GM23338 (cell line): Measurements from ENCODE around the gene MCM9. TPM values are rescaled to one million over a fixed set of nuclear protein-coding genes. Genes with fewer than 3 reads are reported as not detected.

Experiments
- ATAC-seq: fragments of 200-7000 bp; cut with Tn5 transposase; 3 replicates; pipeline ENCODE4 v1.9.1; 2020
- DNase-seq: peaks from one replicate; pipeline ENCODE4 v3.0.0-alpha.2; 2015; ENCODE audit warnings: low spot score
- H2AFZ ChIP-seq: fragments of 200-600 bp; sonication (generic); 2 replicates; pipeline ENCODE4 v1.8.0; 2016; ENCODE audit warnings: antibody characterized with exemption, mild to moderate bottlenecking, moderate library complexity
- H3F3A ChIP-seq: fragments of 200-600 bp; sonication (generic); replicated peaks from 2 replicates; pipeline ENCODE4 v1.8.0; 2017; ENCODE audit warnings: antibody characterized with exemption, mixed run types, low read depth
- H3K27ac ChIP-seq: fragments of 200-600 bp; sonication (generic); 2 replicates; pipeline ENCODE4 v1.6.1; 2016; ENCODE audit warnings: low read depth
- H3K27me3 ChIP-seq: fragments of 200-600 bp; sonication (generic); 2 replicates; pipeline ENCODE4 v1.8.0; 2016; ENCODE audit warnings: mild to moderate bottlenecking, mixed run types, moderate library complexity; ENCODE audit not compliant: insufficient read depth
- H3K36me3 ChIP-seq: fragments of 200-600 bp; sonication (generic); 2 replicates; pipeline ENCODE4 v1.8.0; 2016; ENCODE audit warnings: mild to moderate bottlenecking; ENCODE audit not compliant: insufficient read depth
- H3K4me1 ChIP-seq: fragments of 200-600 bp; sonication (generic); 2 replicates; pipeline ENCODE4 v1.8.0; 2016; ENCODE audit warnings: mild to moderate bottlenecking, moderate library complexity; ENCODE audit not compliant: insufficient read depth
- H3K4me2 ChIP-seq: fragments of 200-600 bp; sonication (generic); 2 replicates; pipeline ENCODE4 v1.7.1; 2017; ENCODE audit warnings: mixed run types
- H3K4me3 ChIP-seq: fragments of 200-600 bp; sonication (generic); 2 replicates; pipeline ENCODE4 v1.6.1; 2016; ENCODE audit warnings: mixed run types
- H3K79me2 ChIP-seq: fragments of 200-600 bp; sonication (generic); replicated peaks from 2 replicates; pipeline ENCODE4 v1.8.0; 2017; ENCODE audit warnings: mild to moderate bottlenecking; ENCODE audit not compliant: insufficient read depth
- H3K9me2 ChIP-seq: fragments of 200-600 bp; sonication (generic); 2 replicates; pipeline ENCODE4 v1.8.0; 2017; ENCODE audit not compliant: insufficient read depth
- H4K20me1 ChIP-seq: fragments of 200-600 bp; sonication (generic); replicated peaks from 2 replicates; pipeline ENCODE4 v1.8.0; 2017; ENCODE audit warnings: mild to moderate bottlenecking; ENCODE audit not compliant: insufficient read depth
- H3K27ac Mint-ChIP-seq: 2 replicates; pipeline ENCODE4 v1.8.0; 2020; ENCODE audit warnings: inconsistent platforms, mild to moderate bottlenecking, moderate library complexity, mixed read lengths
- H3K27me3 Mint-ChIP-seq: 3 replicates; pipeline ENCODE4 v1.8.0; 2022; ENCODE audit warnings: low read depth, mild to moderate bottlenecking, moderate library complexity, mixed read lengths, inconsistent platforms; ENCODE audit not compliant: insufficient read depth, poor library complexity
- H3K36me3 Mint-ChIP-seq: 3 replicates; pipeline ENCODE4 v1.8.0; 2021; ENCODE audit warnings: low read depth, mild to moderate bottlenecking, inconsistent platforms, moderate library complexity, mixed read lengths
- H3K4me1 Mint-ChIP-seq: 3 replicates; pipeline ENCODE4 v1.8.0; 2020; ENCODE audit warnings: mild to moderate bottlenecking, inconsistent platforms, mixed read lengths
- H3K4me3 Mint-ChIP-seq: 3 replicates; pipeline ENCODE4 v1.8.0; 2021; ENCODE audit warnings: moderate library complexity, mild to moderate bottlenecking, inconsistent platforms, mixed read lengths
- H3K9me3 Mint-ChIP-seq: 3 replicates; pipeline ENCODE4 v1.8.0; 2020; ENCODE audit warnings: moderate library complexity, mild to moderate bottlenecking, inconsistent platforms, mixed read lengths
- CREB1 ChIP-seq: fragments of 250-450 bp; sonication (Bioruptor Pico); IDR thresholded peaks from 2 replicates; pipeline ENCODE4 v1.5.0; 2020; ENCODE audit warnings: low read depth, mild to moderate bottlenecking, moderate library complexity
- NANOG ChIP-seq: IDR thresholded peaks from 2 replicates; pipeline ENCODE4 v1.6.1; 2016; ENCODE audit warnings: antibody characterized with exemption, borderline replicate concordance
- POLR2AphosphoS5 ChIP-seq: IDR thresholded peaks from 2 replicates; pipeline ENCODE4 v1.6.1; 2016; ENCODE audit warnings: antibody characterized with exemption, low read depth
- long read RNA-seq: library from polyadenylated mRNA; unstranded; transcript quantifications from one replicate; pipeline ENCODE4 v2.0.0, GENCODE V29; 2020; ENCODE audit not compliant: unreplicated experiment
- polyA plus RNA-seq: library from polyadenylated mRNA; unstranded; fragments of >200 nt; fragmentation: Nextera tagmentation; extraction: Ambion mirVana; gene quantifications from 2 replicates; pipeline ENCODE4 v1.2.1, GENCODE V29; 2016
- total RNA-seq: library from RNA; depleted of rRNA; stranded (reverse); fragments of >200 nt; shearing (Covaris generic); gene quantifications from 2 replicates; pipeline ENCODE4 v1.2.3, GENCODE V29; 2014; rRNA removed
- TF ChIP-seq, protein P1 (sequence below): IDR thresholded peaks from 2 replicates; pipeline ENCODE4 v1.6.1; 2016; ENCODE audit warnings: antibody characterized with exemption
- TF ChIP-seq, protein P2 (sequence below): fragments of 250-450 bp; sonication (Bioruptor Pico); IDR thresholded peaks from 2 replicates; pipeline ENCODE4 v1.5.0; 2020; ENCODE audit warnings: mild to moderate bottlenecking, moderate library complexity

Gene MCM9
- total RNA-seq (16.6 and 24.8 TPM in 2 replicates), polyA plus RNA-seq (12.6 and 14.9 TPM in 2 replicates)
- long read RNA-seq, partial matches to known transcripts: 2 of 9 reads
- long read RNA-seq, other reads (novel, unspliced or antisense): 6 of 9 reads

GRCh38 chr6:118934461-118935330 lies at the start of gene MCM9:
Gene MCM9, minus strand, starts transcription at chr6:118935159. Its CDS starts 3,436 bp downstream, at chr6:118931723.
- H4K20me1 ChIP-seq: peaks cover 14% of the 10 kb centered on the region
- TF ChIP-seq NANOG: no peak
- peak; percentile 59 for TF ChIP-seq POLR2AphosphoS5
- TF ChIP-seq CREB1: peak; percentile 27; the same call in 1 of the 2 replicates
- TF ChIP-seq, protein P1, sequence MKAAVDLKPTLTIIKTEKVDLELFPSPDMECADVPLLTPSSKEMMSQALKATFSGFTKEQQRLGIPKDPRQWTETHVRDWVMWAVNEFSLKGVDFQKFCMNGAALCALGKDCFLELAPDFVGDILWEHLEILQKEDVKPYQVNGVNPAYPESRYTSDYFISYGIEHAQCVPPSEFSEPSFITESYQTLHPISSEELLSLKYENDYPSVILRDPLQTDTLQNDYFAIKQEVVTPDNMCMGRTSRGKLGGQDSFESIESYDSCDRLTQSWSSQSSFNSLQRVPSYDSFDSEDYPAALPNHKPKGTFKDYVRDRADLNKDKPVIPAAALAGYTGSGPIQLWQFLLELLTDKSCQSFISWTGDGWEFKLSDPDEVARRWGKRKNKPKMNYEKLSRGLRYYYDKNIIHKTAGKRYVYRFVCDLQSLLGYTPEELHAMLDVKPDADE: no peak
- TF ChIP-seq, protein P2, sequence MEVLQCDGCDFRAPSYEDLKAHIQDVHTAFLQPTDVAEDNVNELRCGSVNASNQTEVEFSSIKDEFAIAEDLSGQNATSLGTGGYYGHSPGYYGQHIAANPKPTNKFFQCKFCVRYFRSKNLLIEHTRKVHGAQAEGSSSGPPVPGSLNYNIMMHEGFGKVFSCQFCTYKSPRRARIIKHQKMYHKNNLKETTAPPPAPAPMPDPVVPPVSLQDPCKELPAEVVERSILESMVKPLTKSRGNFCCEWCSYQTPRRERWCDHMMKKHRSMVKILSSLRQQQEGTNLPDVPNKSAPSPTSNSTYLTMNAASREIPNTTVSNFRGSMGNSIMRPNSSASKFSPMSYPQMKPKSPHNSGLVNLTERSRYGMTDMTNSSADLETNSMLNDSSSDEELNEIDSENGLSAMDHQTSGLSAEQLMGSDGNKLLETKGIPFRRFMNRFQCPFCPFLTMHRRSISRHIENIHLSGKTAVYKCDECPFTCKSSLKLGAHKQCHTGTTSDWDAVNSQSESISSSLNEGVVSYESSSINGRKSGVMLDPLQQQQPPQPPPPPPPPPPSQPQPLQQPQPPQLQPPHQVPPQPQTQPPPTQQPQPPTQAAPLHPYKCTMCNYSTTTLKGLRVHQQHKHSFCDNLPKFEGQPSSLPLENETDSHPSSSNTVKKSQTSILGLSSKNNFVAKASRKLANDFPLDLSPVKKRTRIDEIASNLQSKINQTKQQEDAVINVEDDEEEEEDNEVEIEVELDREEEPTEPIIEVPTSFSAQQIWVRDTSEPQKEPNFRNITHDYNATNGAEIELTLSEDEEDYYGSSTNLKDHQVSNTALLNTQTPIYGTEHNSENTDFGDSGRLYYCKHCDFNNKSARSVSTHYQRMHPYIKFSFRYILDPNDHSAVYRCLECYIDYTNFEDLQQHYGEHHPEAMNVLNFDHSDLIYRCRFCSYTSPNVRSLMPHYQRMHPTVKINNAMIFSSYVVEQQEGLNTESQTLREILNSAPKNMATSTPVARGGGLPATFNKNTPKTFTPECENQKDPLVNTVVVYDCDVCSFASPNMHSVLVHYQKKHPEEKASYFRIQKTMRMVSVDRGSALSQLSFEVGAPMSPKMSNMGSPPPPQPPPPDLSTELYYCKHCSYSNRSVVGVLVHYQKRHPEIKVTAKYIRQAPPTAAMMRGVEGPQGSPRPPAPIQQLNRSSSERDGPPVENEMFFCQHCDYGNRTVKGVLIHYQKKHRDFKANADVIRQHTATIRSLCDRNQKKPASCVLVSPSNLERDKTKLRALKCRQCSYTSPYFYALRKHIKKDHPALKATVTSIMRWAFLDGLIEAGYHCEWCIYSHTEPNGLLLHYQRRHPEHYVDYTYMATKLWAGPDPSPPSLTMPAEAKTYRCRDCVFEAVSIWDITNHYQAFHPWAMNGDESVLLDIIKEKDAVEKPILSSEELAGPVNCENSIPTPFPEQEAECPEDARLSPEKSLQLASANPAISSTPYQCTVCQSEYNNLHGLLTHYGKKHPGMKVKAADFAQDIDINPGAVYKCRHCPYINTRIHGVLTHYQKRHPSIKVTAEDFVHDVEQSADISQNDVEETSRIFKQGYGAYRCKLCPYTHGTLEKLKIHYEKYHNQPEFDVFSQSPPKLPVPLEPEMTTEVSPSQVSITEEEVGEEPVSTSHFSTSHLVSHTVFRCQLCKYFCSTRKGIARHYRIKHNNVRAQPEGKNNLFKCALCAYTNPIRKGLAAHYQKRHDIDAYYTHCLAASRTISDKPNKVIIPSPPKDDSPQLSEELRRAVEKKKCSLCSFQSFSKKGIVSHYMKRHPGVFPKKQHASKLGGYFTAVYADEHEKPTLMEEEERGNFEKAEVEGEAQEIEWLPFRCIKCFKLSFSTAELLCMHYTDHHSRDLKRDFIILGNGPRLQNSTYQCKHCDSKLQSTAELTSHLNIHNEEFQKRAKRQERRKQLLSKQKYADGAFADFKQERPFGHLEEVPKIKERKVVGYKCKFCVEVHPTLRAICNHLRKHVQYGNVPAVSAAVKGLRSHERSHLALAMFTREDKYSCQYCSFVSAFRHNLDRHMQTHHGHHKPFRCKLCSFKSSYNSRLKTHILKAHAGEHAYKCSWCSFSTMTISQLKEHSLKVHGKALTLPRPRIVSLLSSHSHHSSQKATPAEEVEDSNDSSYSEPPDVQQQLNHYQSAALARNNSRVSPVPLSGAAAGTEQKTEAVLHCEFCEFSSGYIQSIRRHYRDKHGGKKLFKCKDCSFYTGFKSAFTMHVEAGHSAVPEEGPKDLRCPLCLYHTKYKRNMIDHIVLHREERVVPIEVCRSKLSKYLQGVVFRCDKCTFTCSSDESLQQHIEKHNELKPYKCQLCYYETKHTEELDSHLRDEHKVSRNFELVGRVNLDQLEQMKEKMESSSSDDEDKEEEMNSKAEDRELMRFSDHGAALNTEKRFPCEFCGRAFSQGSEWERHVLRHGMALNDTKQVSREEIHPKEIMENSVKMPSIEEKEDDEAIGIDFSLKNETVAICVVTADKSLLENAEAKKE (CRISPR knock-in tag): no peak
- Mint-ChIP-seq H3K36me3 (peaks cover 53% of the 10 kb centered on the region), H3K27me3 (peaks cover 2% of the 10 kb centered on the region), H3K9me3 (peaks cover 22% of the 10 kb centered on the region), H3K4me3 (peak within 1 kb of the TSS; percentile 84), H3K27ac (peak within 1 kb of the TSS; percentile 94), H3K4me1 (peaks cover 18% of the 10 kb centered on the region)
- H3K36me3 ChIP-seq: peaks cover 13% of the 10 kb centered on the region; the same call in 1 of the 2 replicates
- H3K9me2 ChIP-seq: no peaks in the 10 kb centered on the region; the same call in 1 of the 2 replicates
- H3K27me3 ChIP-seq: no peaks in the 10 kb centered on the region
- H3K4me1 ChIP-seq: peaks cover 7% of the 10 kb centered on the region
- peak within 1 kb of the TSS; percentile 99 for H3K4me2 ChIP-seq
- ATAC-seq: peak; percentile 97
- H3K27ac ChIP-seq: peak within 1 kb of the TSS; percentile 99
- peak; percentile 97 for DNase-seq
- 0 out of 2 replicates have a peak, but pooled peaks cover 2% of the 10 kb centered on the region for H3F3A ChIP-seq
- H2AFZ ChIP-seq: peak within 1 kb of the TSS; percentile 100
- peaks cover 67% of the 10 kb centered on the region for H3K79me2 ChIP-seq
- peak within 1 kb of the TSS; percentile 99 for H3K4me3 ChIP-seq
